Right renal pelvis (tissue), 4 donors: ENCODE measurements around the gene PCARE. TPM values are rescaled to one million over a fixed set of nuclear protein-coding genes. Genes with fewer than 3 reads are reported as not detected.
"Not testable (repeated sequence)": the region's sequence is repeated elsewhere in the genome, so short reads cannot be mapped to it uniquely, and the experiment has no call there.

Experiments used
- DNase-seq, 4 donors: peaks; one replicate each; pipeline ENCODE4 v3.0.0-alpha.2; 2013; ENCODE audit warnings: low read depth in 4 of 4, low spot score in 3 of 4, missing footprints in 1 of 4
- polyA plus RNA-seq, 4 donors: library from polyadenylated mRNA; unstranded; fragments of 120-200 nt; gene quantifications; one replicate each; pipeline ENCODE4 v1.2.1, GENCODE V29; 2013; ENCODE audit not compliant: insufficient read length in 4 of 4

PCARE gene
- polyA plus RNA-seq, 4 donors: 0.34 to 0.48 (median 0.43) TPM

GRCh38 chr2:29100564-29100963 lies 26.2 kb upstream of the PCARE start:
- no peak for DNase-seq

- no peak for DNase-seq
These were observed 23.2 kb upstream of the PCARE start for GRCh38 chr2:29097569-29097968.

GRCh38 chr2:29096969-29097368 lies 22.6 kb upstream of the PCARE start:
- DNase-seq: no peak

DNA sequence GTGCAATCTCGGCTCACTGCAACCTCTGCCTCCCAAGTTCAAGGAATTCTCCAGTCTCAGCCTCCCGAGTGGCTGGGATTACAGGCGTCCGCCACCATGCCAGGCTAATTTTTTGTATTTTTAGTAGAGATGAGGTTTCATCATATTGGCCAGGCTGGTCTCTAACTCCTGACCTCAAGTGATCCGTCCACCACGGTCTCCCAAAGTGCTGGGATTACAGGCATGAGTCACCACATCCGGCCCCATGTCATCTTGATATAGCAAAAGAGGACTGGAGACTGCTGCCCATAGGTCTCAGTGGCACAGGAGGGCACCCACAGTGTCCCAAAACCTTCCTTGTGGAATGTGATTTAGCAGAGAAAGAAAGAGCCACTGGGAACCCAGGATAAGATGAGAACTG lies 16.0 kb upstream of the PCARE start:
- DNase-seq: not testable (repeated sequence)

DNA sequence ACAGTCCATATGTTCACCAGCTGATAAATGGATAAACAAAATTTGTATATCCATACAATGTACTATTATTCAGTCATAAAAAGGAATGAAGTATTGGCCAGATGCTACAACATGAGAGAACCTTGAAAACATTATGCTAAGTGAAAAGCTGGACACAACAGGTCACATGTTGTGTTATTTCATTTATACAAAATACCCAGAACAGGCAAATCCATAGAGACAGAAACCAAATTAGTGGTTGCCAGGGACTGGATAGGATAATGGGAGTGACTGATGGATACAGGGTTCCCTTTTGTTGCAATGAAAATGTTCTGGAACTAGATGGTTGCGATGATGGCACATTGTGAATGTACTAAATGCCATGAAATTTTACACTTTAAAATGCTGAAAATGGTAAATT lies 10.2 kb upstream of the PCARE start:
- no peak for DNase-seq

GRCh38 chr2:29082804-29083495 lies 8.6 kb upstream of the PCARE start:
- no peak for DNase-seq

DNA sequence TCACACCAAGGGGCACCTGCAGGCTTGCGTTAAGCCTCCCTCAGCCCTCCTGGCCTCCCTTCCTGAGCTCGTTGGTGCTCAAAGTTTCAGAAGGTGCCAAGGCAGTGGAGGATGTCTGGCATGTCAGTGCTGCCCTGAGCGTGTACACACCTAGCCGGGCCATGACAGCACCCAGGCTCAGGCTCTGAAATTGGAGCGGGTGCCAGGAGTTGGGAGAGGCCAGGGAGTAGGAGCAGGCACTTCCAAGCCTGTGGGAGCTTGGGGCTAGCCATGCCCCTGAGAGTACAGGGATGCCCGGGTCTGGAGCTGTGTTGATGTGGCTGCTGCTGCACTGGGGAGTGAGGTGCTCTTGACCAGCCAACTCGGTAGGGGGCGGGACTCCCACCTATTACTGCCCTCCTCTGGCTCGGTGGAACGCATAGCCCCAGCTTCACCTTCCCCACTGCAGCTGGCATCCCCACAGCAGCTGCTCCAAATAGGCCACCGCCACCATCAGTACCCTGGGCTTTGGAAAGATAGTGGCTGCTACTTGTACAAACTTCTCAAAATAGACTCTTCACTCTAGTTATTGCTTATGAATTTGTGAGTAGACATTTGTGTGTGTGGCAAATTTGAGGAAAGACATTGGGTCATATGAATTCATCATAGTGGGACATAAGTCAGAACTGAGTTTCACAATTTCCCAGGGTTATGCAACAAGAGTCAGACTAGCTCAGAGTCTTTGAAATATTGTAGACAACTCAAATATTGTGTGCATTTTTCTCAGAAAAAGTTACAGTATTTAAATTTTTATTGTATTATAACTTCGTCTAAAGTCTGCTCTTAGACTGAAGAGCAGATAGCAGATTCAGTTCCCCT lies 6.8 kb upstream of the PCARE start:
- DNase-seq: no peak

- DNase-seq: no peak
These were observed 5.6 kb upstream of the PCARE start for GRCh38 chr2:29079887-29080286.

- DNase-seq: no peak
These were observed 1.8 kb upstream of the PCARE start for GRCh38 chr2:29075894-29076705.

DNA sequence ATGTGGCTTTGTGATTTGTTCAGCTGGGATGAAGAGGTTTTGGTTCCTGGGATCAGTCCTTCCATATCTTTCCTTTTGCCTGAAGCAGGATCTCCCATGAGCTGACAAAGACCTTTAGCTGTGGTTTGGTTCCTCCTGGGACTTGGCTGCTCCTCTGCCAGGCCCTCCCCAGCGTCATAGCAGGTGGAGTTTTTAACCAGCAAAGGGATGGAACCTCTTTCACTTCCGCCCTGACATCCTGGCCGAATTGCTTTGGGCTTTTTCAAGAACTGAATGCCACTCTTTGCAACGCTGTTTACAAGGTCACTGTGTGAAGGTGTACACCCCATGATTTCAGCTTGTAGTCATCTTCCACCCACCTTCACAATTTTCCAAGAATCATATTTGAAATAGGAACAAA lies 390 bp downstream of the PCARE start:
- no peak for DNase-seq

DNA sequence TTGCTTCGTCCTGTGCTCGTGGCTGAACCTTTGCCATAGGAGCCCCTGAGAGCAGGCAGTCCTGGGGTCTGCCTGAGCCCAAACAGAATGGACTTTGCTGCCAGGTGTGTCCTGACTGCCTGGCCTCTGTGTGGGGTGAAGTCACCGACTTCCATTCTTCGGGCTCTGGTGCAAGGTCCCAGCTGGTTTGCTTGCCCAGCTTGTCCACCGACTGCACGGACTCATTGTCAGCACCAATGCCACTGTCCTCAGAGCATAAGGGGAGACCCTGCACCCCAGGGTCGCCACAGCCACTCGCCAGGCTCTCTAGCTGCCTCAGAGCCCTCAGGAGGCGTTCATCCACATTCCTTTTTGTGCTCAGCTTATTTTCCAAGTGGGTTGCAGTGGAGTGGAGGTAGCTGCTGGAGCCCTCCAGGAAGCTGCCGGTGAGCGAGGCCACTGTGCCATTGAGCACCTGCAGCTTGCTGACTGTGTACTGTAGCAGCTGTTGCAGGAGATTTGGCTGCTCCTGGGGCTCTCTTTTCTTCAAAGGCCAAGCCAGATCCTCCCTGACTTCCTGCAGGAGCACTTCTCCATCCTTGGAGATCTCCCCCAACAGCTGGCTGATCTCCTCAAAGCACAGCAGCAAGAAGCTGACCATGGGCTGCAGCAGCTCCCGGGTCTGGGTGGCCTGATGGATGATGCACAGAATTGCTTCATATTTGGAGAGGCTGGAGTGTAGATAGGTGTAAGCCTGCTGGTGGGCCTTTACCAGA lies 1.2 kb downstream of the PCARE start:
- DNase-seq: no peak

DNA sequence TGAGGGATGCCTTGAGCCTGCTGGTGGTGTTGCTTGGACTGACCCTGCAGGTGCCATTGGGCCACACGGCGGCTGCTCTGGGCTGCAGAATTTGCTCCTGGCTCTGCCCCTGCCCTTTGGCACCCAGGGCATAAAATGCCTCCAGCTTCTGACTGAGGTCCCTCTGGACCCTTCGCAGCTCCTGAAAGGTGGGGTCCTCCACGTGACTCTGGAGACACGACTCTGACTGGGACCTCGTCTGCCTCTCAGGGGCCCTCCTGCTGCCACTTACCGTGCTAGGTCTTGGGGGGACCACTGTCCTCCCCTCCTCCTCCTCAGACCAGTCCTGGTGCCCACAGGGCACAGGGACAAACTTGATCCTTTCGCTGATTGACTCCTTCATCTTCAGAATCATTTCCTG lies 2.1 kb downstream of the PCARE start:
- DNase-seq: no peak

DNA sequence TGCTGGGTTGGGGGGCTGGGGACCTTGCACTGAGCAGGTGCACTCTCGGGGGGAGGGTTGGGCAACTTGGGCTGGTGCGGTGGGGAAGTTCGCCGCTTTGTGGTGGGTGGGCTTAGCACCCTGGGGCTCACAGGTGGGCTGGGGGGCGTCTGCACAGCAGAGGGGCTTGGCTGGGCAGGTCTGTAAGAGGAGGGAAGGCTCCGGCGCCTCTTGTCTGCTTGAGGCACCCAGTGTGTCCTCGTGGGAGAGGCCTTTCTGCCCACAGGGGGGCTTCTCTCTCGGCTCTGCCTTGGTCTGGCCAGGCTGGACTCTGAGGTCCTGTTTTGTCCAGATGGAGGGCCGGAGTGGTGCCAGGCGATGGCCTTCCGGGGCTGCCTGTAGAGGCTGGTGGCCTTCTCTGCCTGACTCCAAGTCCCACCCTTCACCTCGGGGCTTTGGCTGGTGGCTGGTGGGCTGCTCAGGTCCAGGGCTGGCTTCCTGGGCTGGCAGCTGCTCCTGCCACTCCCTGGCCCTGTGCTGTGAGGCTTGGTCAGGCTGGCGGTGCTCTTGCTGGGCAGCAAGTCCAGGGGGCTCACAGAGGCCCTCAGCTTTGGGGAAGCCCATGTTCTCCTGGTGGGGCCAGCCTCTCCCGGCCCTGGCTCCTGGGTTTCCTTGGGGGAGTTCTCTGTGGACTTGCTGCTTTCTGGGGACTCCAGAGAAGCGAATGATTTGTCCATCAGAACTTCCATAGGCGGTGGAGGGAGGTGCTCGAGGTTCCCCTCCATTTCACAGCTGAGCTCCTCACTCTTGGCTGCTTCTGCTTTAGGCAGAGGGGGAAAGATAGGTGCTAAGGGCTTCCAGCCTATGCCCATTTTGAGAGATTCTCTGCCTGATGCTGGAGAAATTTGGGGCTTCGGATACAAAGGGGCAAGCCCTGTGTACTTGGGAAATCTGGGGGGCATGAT lies 3.0 kb downstream of the PCARE start:
- DNase-seq: no peak

DNA sequence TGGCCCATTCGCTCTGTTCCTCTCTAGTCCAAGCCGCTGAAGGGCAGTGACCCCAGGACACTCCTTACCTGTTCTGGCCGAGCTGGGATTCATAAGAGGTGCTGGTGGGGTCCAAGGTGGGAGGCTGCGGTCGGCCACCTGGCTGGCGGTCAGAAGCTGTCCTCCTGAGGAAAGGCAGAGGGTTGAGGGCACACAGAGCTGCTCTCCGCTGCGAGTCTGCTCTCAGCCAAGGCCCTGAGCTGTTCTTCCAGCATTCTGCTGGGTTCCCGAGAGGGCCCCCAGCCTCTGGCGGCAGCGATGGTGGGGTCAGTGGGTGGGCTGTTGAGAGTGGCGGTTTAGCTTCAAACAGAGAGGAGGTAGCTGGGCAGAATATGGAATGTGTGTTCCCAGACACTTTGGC lies 3.8 kb downstream of the PCARE start:
- DNase-seq: no peak

DNA sequence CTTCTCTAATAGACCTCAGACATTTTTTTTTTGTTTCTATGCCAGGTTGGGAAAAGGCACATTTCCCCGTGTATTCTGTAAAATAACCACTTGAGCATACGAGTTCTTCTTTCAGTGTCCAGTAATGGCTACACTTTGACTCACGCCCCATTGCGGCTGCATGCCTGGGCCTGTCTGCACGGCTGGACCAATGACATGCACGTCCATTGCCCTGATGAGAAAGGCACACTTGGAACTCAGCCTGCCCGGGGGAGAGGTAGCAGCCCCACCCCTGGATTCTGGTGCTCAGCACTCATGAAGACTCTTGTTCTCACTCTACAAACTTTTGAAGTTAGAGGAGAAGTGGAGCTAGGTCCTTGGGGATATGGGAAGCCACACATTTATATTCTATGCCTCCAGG lies 5.8 kb downstream of the PCARE start:
- no peak for DNase-seq

- no peak for DNase-seq
These were observed 7.2 kb downstream of the PCARE start for GRCh38 chr2:29066997-29067605.

GRCh38 chr2:29066271-29066860 lies 8.0 kb downstream of the PCARE start:
- DNase-seq: no peak

- no peak for DNase-seq
These were observed 9.1 kb downstream of the PCARE start for GRCh38 chr2:29065068-29065811.
